K562 treated with DMSO at 1 percent for 48 hours (cell line): Measurements from ENCODE around the gene PRKAR2A. TPM values are rescaled to one million over a fixed set of nuclear protein-coding genes. Genes with fewer than 3 reads are reported as not detected.

ENCODE experiments used
- total RNA-seq: library from RNA; unstranded; fragments of 300-600 nt; gene quantifications from 2 replicates; pipeline ENCODE4 v1.2.3, GENCODE V29; 2022; ENCODE audit warnings: low replicate concordance; ENCODE audit errors: extremely low read depth

Gene PRKAR2A
- total RNA-seq: not detected in 2 replicates

GRCh38 chr3:48847504-48848423 lies at the start of gene PRKAR2A:
TSS of gene PRKAR2A (minus strand) at chr3:48847874. CDS start at chr3:48847596, 278 bp downstream.

GRCh38 chr3:48716982-48717746 lies 130.5 kb downstream of the PRKAR2A start, which contains the start of gene IP6K2:
TSS of gene IP6K2 (minus strand) at chr3:48717221. CDS start at chr3:48695291, 21,930 bp downstream.

Other genes with a start within 250 kb of the PRKAR2A start
- 320 and 1,261 TPM in 2 replicates for gene UQCRC1, start 238.2 kb downstream of the PRKAR2A start, total RNA-seq
- gene TMEM89, start 226.1 kb downstream of the PRKAR2A start, total RNA-seq: not detected in 2 replicates
- gene SLC26A6, start 212.4 kb downstream of the PRKAR2A start, total RNA-seq: not detected in 2 replicates
- gene CELSR3, start 185.0 kb downstream of the PRKAR2A start, total RNA-seq: not detected in 2 replicates
- gene NCKIPSD, start 162.0 kb downstream of the PRKAR2A start, total RNA-seq: not detected in 2 replicates
- gene IP6K2, start 130.7 kb downstream of the PRKAR2A start, total RNA-seq: 289 TPM in 1 of 2 replicates, not detected in the other
- gene SLC25A20, start 51.0 kb upstream of the PRKAR2A start, total RNA-seq: not detected in 2 replicates
- gene ARIH2, start 71.0 kb upstream of the PRKAR2A start, total RNA-seq: not detected in 2 replicates
- gene P4HTM, start 142.4 kb upstream of the PRKAR2A start, total RNA-seq: not detected in 2 replicates
- gene WDR6, start 159.5 kb upstream of the PRKAR2A start, total RNA-seq: 146 TPM in 1 of 2 replicates, not detected in the other
- gene DALRD3, start 170.7 kb upstream of the PRKAR2A start, total RNA-seq: not detected in 2 replicates
- gene NDUFAF3, start 174.2 kb upstream of the PRKAR2A start, total RNA-seq: not detected in 2 replicates
- not detected in 2 replicates for gene IMPDH2, start 181.5 kb upstream of the PRKAR2A start, total RNA-seq
- gene QRICH1, start 246.2 kb upstream of the PRKAR2A start, total RNA-seq: not detected in 2 replicates